Measurements from ENCODE around the gene PLB1.

Gene PLB1

DNA sequence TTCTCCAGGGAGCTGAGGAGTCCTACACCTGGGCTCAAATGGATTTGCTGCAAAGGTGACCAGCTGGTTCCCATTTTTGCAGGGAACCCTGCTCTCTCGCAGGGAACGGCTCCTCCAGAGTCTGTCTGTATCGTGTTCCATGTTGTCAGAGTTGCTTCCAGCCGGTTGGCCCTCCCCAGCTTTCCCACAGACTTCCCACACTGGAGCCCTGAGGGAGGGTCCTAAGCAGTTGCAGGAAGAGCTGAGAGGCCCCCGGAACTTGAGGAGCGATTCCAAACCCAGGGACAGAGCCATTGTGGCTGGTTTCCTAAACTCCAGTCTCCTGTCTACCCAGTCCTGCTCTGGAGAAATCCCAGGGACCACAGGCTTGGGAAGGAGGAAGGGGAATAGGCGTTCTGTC, 134.1 kb downstream of the PLB1 start:
- DNase-seq (ENCODE audit: insufficient read length) (no peak), FAIRE-seq (no peak)
- TF ChIP-seq POLR2AphosphoS5 (IDR thresholded peaks at IDR 0.05; ENCODE audit: low read depth, low read length) (no peak), POLR2A (IDR thresholded peaks at IDR 0.05; ENCODE audit: low read depth, low read length) (no peak), TAF1 (IDR thresholded peaks at IDR 0.05; ENCODE audit: borderline replicate concordance, low read depth, low read length) (no peak)

DNA sequence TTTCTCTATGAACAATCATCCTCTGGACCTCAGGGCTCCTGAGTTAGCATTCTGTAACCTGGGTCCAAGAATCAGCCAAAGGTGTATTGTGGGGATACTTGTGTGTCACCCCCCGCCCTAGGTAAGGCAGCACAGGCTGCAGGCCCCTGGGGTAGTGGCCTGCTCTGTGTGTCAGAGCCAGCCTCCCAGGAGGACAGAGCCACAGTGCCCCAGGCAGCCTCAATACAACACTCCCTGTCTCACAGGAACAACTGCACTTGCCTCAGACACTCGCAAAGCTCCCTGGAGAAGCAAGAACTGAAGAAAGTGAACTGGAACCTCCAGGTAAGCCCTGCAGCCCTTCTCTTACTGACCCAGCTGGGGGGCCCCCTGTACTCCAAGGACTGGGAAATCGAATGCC, 134.5 kb downstream of the PLB1 start:
- FAIRE-seq (no peak), DNase-seq (ENCODE audit: insufficient read length) (no peak)
- TF ChIP-seq POLR2A (IDR thresholded peaks at IDR 0.05; ENCODE audit: low read depth, low read length) (no peak), POLR2AphosphoS5 (IDR thresholded peaks at IDR 0.05; ENCODE audit: low read depth, low read length) (no peak), TAF1 (IDR thresholded peaks at IDR 0.05; ENCODE audit: borderline replicate concordance, low read depth, low read length) (no peak)

DNA sequence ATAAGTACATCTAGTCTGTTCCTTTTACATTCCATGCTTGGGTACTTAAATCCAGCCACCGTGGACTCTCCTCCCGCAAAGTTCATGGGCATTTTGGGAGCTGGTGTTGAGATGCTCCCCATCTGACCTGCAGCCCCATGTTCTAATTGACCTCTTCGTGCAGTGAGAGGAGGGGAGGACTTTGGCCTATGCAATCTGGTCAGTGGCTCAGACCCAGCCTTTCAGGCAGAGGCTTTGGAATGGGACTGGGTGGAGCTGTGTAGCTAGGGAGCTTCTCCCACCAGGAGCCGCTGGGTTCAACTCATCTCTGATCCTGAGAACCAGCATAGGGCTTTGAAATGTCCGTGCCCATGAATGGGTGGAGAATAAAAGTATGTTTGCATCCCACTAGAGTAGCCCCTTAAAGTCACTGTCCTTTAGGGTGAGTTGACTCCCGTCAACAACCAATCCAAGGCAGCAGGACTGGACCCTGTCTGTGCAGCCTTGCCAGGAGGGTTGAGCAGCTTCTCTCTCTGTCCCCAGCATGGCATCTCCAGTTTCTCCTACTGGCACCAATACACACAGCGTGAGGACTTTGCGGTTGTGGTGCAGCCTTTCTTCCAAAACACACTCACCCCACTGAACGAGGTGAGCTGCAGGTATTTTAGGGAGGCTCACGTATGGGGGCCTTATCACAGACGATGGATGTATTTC, 135.8 kb downstream of the PLB1 start:
- DNase-seq (ENCODE audit: insufficient read length) (no peak), FAIRE-seq (no peak)
- no peak for TF ChIP-seq TAF1 (IDR thresholded peaks at IDR 0.05; ENCODE audit: borderline replicate concordance, low read depth, low read length)
- TF ChIP-seq POLR2AphosphoS5 (IDR thresholded peaks at IDR 0.05; ENCODE audit: low read depth, low read length): no peak
- TF ChIP-seq POLR2A (IDR thresholded peaks at IDR 0.05; ENCODE audit: low read depth, low read length): no peak

DNA sequence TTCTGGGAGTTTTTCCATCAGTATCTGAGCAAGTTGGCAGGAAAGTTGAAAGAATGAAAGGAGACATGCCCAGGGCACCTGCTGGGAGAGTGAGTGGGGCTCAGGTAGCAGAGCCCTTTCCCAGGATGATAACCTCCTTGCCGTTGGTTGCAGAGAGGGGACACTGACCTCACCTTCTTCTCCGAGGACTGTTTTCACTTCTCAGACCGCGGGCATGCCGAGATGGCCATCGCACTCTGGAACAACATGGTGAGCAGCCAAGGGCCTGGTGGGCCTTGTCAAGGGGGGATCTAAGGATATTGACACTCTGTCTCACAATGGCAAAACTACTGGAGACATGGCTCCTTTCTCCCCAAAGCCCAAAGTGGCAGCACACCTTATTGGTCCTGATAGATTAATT, 136.9 kb downstream of the PLB1 start:
- DNase-seq (ENCODE audit: insufficient read length) (no peak), FAIRE-seq (no peak)
- no peak for TF ChIP-seq POLR2AphosphoS5 (IDR thresholded peaks at IDR 0.05; ENCODE audit: low read depth, low read length)

DNA sequence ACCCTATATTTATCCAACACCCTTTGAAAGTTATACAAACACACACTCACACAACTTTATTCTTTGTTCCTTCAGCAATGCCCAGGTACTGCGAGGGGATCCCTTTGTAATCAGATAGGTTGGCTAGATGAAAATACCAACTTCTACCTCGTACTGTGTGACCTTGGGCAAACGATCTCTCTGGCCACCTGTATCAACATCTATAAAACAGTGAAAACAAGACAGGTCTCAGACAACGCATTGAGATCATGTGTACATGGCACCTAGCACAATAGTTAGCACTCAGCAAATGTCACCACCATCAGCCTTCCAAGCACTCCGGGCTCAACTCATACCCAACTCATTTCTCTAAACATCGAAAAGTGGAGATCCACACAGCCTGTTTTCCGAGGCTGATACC, 137.3 kb downstream of the PLB1 start:
- FAIRE-seq (no peak), DNase-seq (ENCODE audit: insufficient read length) (no peak)
- TF ChIP-seq POLR2AphosphoS5 (IDR thresholded peaks at IDR 0.05; ENCODE audit: low read depth, low read length) (no peak), POLR2A (IDR thresholded peaks at IDR 0.05; ENCODE audit: low read depth, low read length) (no peak), TAF1 (IDR thresholded peaks at IDR 0.05; ENCODE audit: borderline replicate concordance, low read depth, low read length) (no peak)

DNA sequence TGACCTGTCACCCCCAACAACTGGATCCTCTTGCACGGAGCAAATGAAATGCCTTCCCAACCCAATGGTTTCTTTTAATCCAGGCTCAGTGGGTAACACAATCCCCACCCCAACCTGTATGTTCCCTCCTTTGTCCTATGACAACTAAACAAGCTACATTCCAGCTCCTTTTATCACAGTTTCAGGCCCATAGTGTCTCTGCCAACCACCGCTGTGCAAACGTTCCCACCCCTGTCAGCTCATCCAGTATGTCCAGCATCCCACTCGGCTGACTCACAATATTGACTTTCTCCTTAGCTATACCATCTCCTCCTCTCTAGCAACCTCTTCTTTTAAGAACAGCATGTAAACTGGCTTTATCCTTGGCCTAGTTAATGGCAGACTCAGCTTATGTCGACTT, 137.9 kb downstream of the PLB1 start:
- no peak for FAIRE-seq
- no peak for DNase-seq (ENCODE audit: insufficient read length)
- no peak for TF ChIP-seq POLR2A (IDR thresholded peaks at IDR 0.05; ENCODE audit: low read depth, low read length)
- TF ChIP-seq POLR2AphosphoS5 (IDR thresholded peaks at IDR 0.05; ENCODE audit: low read depth, low read length): no peak
- no peak for TF ChIP-seq TAF1 (IDR thresholded peaks at IDR 0.05; ENCODE audit: borderline replicate concordance, low read depth, low read length)

DNA sequence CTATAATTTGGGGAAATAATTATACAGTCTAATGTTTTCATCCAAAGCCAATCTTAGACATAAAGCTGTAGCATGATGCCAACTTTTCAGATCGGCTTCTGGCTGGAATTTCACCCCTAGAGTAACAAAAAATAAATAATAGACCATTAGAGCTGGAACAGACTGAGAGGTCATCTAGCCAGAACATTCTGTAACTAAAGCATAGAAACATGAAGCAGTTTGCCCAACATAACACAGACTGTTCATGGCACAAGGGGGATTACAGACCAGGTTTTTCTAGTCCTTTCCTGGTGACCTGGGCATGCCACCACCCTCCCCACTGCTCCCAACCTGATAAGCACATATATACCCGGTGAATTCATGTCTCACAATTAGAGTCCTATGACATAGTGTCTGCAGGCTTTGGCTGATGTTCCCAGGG, 139.3 kb downstream of the PLB1 start:
- DNase-seq (ENCODE audit: insufficient read length) (no peak), FAIRE-seq (no peak)
- no peak for TF ChIP-seq POLR2A (IDR thresholded peaks at IDR 0.05; ENCODE audit: low read depth, low read length)
- TF ChIP-seq TAF1 (IDR thresholded peaks at IDR 0.05; ENCODE audit: borderline replicate concordance, low read depth, low read length): no peak
- TF ChIP-seq POLR2AphosphoS5 (IDR thresholded peaks at IDR 0.05; ENCODE audit: low read depth, low read length): no peak

DNA sequence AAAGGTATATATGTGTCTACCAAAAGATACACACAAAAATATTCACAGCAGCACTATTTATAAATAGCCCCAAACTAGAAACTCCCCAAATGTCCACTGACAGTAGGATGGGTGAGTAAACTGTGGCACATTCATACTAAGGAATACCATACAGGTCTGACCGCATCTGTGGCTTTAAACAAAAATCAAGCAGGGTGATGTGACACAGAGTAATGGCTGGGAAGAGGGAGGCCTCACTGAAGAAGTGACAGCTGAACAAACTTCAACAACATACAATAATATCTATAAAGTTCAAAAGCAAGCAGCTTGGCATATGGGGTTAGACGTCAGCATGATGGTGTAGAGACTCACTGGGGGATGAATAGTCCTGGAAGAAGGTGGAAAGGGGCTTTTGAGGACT, 140.6 kb downstream of the PLB1 start:
- no peak for DNase-seq (ENCODE audit: insufficient read length)
- FAIRE-seq: no peak
- TF ChIP-seq TAF1 (IDR thresholded peaks at IDR 0.05; ENCODE audit: borderline replicate concordance, low read depth, low read length): no peak
- no peak for TF ChIP-seq POLR2AphosphoS5 (IDR thresholded peaks at IDR 0.05; ENCODE audit: low read depth, low read length)
- no peak for TF ChIP-seq POLR2A (IDR thresholded peaks at IDR 0.05; ENCODE audit: low read depth, low read length)

DNA sequence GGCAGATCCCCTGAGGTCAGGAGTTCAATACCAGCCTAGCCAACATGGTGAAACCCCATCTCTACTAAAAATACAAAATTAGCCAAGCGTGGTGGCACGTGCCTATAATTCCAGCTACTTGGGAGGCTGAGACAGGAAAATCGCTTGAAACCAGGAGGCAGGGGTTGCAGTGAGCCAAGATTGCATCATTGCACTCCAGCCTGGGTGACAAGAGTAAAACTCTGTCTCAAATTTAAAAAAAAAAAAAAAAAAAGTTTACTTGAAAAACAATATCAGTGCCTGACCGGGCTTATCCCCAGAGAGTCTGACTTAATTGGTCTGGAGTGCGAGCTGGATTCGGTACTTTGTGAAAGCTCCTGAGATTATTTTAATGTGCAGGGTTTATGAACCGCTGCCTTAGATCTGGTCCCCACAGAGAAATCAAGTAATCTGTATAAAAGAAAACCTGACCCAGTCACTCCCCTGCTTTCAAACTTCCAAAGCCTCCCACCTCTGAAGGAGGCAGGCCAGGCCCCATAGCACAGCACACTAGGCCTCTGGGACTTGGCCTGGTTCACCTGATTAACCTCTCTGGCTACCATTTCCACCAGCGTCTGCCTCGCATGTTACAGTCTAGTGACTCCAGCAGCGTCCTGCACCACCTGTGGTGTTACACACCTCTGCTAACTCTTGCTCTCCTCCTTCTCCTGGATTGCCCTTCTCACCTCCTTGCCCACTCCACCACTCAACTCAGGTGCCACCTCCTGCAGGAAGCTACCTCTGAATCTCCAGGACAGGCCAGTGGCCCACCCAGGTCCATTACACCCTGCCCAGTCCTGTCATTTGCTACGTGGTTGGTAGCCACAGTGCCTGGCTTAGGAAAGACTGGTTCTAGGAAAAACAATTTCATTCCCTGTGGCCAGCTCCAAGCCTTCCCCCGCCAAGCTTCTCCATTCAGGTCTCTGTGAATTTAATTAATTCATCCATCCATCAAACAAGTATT, 141.5 kb downstream of the PLB1 start:
- TF ChIP-seq TAF1 (IDR thresholded peaks at IDR 0.05; ENCODE audit: borderline replicate concordance, low read depth, low read length) (no peak), POLR2A (IDR thresholded peaks at IDR 0.05; ENCODE audit: low read depth, low read length) (no peak), POLR2AphosphoS5 (IDR thresholded peaks at IDR 0.05; ENCODE audit: low read depth, low read length) (no peak)
- DNase-seq (ENCODE audit: insufficient read length) (no peak), FAIRE-seq (no peak)

DNA sequence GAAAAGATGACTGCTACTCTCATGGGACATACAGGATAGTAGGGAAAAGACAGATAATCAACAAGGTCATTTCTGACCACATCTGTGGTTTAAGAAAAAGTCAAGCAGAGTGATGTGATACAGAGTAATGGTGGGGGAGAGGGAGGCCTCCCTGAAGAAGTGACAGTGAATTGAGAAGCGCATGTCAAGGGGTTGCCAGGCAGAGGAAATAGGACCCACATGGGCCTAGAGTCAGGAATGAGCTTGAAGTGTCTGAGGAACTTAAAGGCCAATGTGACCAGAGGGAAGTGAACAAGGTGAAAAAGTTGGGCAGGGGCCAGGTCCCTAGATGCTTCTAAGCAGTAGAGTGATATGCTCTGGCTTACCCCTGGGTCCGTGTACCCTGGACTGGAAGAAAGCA, 142.2 kb downstream of the PLB1 start:
- FAIRE-seq: no peak
- no peak for TF ChIP-seq TAF1 (IDR thresholded peaks at IDR 0.05; ENCODE audit: borderline replicate concordance, low read depth, low read length)
- TF ChIP-seq POLR2A (IDR thresholded peaks at IDR 0.05; ENCODE audit: low read depth, low read length): no peak
- TF ChIP-seq POLR2AphosphoS5 (IDR thresholded peaks at IDR 0.05; ENCODE audit: low read depth, low read length): no peak
- no peak for DNase-seq (ENCODE audit: insufficient read length)

DNA sequence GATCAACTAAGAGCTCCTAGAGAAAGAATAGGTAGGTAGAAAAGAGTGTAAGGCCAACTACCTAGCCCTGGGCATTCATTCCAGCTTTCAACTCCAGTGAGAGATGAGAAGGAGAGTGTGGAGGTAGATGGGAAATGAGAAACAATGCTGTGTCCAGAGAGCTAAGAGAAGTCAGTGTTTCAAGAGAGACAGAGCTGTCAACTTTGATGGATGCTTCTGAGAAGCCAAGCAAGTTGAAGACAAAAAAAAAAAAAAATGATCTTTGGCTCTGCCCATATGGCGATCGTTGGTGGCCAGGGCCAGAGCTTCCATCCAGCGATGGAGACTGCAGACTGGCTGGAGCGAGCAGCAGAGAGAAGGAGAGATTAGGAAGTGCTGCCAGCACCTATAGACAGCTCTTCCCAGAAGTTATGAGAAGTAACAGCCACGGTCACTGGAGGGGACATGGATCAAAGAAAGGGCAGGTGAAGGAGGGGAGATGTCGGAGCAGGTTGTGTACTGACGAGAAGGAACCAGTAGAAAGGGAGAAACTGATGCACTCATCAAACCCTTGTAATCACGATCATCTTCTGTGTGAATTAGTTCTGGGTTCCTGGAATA, 143.3 kb downstream of the PLB1 start:
- DNase-seq (ENCODE audit: insufficient read length): no peak
- TF ChIP-seq POLR2A (IDR thresholded peaks at IDR 0.05; ENCODE audit: low read depth, low read length) (no peak), POLR2AphosphoS5 (IDR thresholded peaks at IDR 0.05; ENCODE audit: low read depth, low read length) (no peak)
- no peak for FAIRE-seq

Data from GM12892 (cell line).